WTC11 (cell line): ENCODE data around the gene PTPRC. TPM values are rescaled to one million over a fixed set of nuclear protein-coding genes. Genes with fewer than 3 reads are reported as not detected.

ENCODE experiments used
- ATAC-seq: fragments of 200-7000 bp; cut with Tn5 transposase; 2 replicates; pipeline ENCODE4 v1.10.0; 2021; ENCODE audit warnings: mild to moderate bottlenecking, moderate library complexity
- CTCF ChIA-PET: fragments of 300-600 bp; sonication (Branson Sonifier 250); formaldehyde crosslinking; loops from one replicate; lab custom pipeline; 2021; ENCODE audit warnings: antibody characterized with exemption; lab: Charles Lee
- POLR2A ChIA-PET: fragments of 350-600 bp; sonication (Branson Sonifier 250); formaldehyde crosslinking; loops from one replicate; lab custom pipeline; 2021; ENCODE audit warnings: antibody characterized with exemption; lab: Charles Lee
- DNase-seq: peaks from one replicate; pipeline ENCODE4 v3.0.0; 2021; ENCODE audit warnings: low spot score
- H3K27ac Mint-ChIP-seq: 2 replicates; pipeline ENCODE4 v1.8.0; 2021; ENCODE audit warnings: mixed read lengths
- H3K27me3 Mint-ChIP-seq: 2 replicates; pipeline ENCODE4 v1.8.0; 2021; ENCODE audit warnings: low read depth, mild to moderate bottlenecking, moderate library complexity, mixed read lengths
- H3K36me3 Mint-ChIP-seq: 2 replicates; pipeline ENCODE4 v1.8.0; 2021; ENCODE audit warnings: mixed read lengths
- H3K4me1 Mint-ChIP-seq: 2 replicates; pipeline ENCODE4 v1.8.0; 2022; ENCODE audit warnings: mixed read lengths
- H3K4me3 Mint-ChIP-seq: 2 replicates; pipeline ENCODE4 v1.8.0; 2021; ENCODE audit warnings: mild to moderate bottlenecking, moderate library complexity, mixed read lengths
- H3K9me3 Mint-ChIP-seq: 2 replicates; pipeline ENCODE4 v1.8.0; 2021; ENCODE audit warnings: mixed read lengths
- E2F1 ChIP-seq: sonication (generic); formaldehyde crosslinking; IDR thresholded peaks from 2 replicates; pipeline ENCODE4 v1.8.0; 2022; ENCODE audit warnings: mild to moderate bottlenecking, missing genetic modification reagents
- E2F5 ChIP-seq: sonication (generic); formaldehyde crosslinking; IDR thresholded peaks from 2 replicates; pipeline ENCODE4 v1.8.1; 2022; ENCODE audit warnings: mild to moderate bottlenecking, moderate library complexity, missing genetic modification reagents
- EMX1 ChIP-seq: fragments of 250-450 bp; sonication (Bioruptor Pico); IDR thresholded peaks from 2 replicates; pipeline ENCODE4 v1.8.0; 2021; ENCODE audit warnings: mild to moderate bottlenecking
- ERG ChIP-seq: fragments of 250-450 bp; sonication (Bioruptor Pico); IDR thresholded peaks from 2 replicates; pipeline ENCODE4 v1.8.0; 2021; ENCODE audit warnings: mild to moderate bottlenecking
- IRF2 ChIP-seq: sonication (generic); formaldehyde crosslinking; IDR thresholded peaks from 2 replicates; pipeline ENCODE4 v1.8.0; 2022; ENCODE audit warnings: low read depth, missing genetic modification reagents, borderline replicate concordance
- MAX ChIP-seq: sonication (generic); formaldehyde crosslinking; IDR thresholded peaks from 2 replicates; pipeline ENCODE4 v1.8.0; 2022; ENCODE audit warnings: mild to moderate bottlenecking, missing genetic modification reagents
- NFE2L1 ChIP-seq: sonication (generic); formaldehyde crosslinking; IDR thresholded peaks from 2 replicates; pipeline ENCODE4 v1.8.1; 2023; ENCODE audit warnings: missing genetic modification reagents
- TEAD1 ChIP-seq: sonication (generic); formaldehyde crosslinking; IDR thresholded peaks from 2 replicates; pipeline ENCODE4 v1.8.0; 2022; ENCODE audit warnings: mild to moderate bottlenecking, missing genetic modification reagents
- TEAD4 ChIP-seq: sonication (generic); formaldehyde crosslinking; IDR thresholded peaks from 2 replicates; pipeline ENCODE4 v1.8.0; 2022; ENCODE audit warnings: mild to moderate bottlenecking, missing genetic modification reagents
- ZNF317 ChIP-seq: sonication (generic); formaldehyde crosslinking; IDR thresholded peaks from 2 replicates; pipeline ENCODE4 v1.8.1; 2023; ENCODE audit warnings: low read depth, mild to moderate bottlenecking, moderate library complexity, missing genetic modification reagents, borderline replicate concordance
- ZNF425 ChIP-seq: fragments of 250-450 bp; sonication (Bioruptor Pico); conservative IDR thresholded peaks from 2 replicates; pipeline ENCODE4 v1.9.0; 2021; ENCODE audit warnings: mild to moderate bottlenecking
- total RNA-seq: library from RNA; stranded (reverse); gene quantifications from 3 replicates; pipeline ENCODE4 v1.2.3, GENCODE V29; 2021

PTPRC gene
- total RNA-seq, 1 experiment from 2014 or later = 1.4 TPM

- no peak for TF ChIP-seq TEAD4 (CRISPR knock-in tag)
Measured at GRCh38 chr1:198693321-198693720, 54.5 kb downstream of the PTPRC start (continued).

- H3K9me3 Mint-ChIP-seq = no peaks in the 10 kb centered on the region
- no peak overlapping the region for H3K4me3 Mint-ChIP-seq
- TF ChIP-seq MAX (CRISPR knock-in tag) (no peak), IRF2 (CRISPR knock-in tag) (no peak), NFE2L1 (CRISPR knock-in tag) (no peak), ZNF317 (CRISPR knock-in tag) (no peak), ZNF425 (CRISPR knock-in tag) (no peak), E2F1 (CRISPR knock-in tag) (no peak), ERG (no peak), TEAD1 (CRISPR knock-in tag) (no peak), EMX1 (CRISPR knock-in tag) (no peak)
- ATAC-seq (no peak), DNase-seq (no peak)
- no peaks in the 10 kb centered on the region for H3K36me3 Mint-ChIP-seq
- H3K27ac Mint-ChIP-seq = no peak overlapping the region
- ChIA-PET POLR2A (no interaction called here), CTCF (no interaction called here)
- no peaks in the 10 kb centered on the region for H3K27me3 Mint-ChIP-seq
- peaks cover 40% of the 10 kb centered on the region for H3K4me1 Mint-ChIP-seq
Measured at GRCh38 chr1:198694542-198694941, 55.7 kb downstream of the PTPRC start.

GRCh38 chr1:198696211-198696610 lies 57.4 kb downstream of the PTPRC start:
- CTCF ChIA-PET = no interaction called here
- POLR2A ChIA-PET = no interaction called here

More at GRCh38 chr1:198696211-198696610, 57.4 kb downstream of the PTPRC start:
- no peak for DNase-seq
- Mint-ChIP-seq H3K4me3 (no peak overlapping the region), H3K9me3 (no peaks in the 10 kb centered on the region), H3K27me3 (no peaks in the 10 kb centered on the region), H3K27ac (no peak overlapping the region), H3K36me3 (no peaks in the 10 kb centered on the region), H3K4me1 (peaks cover 41% of the 10 kb centered on the region)
- ATAC-seq = no peak
- TF ChIP-seq ERG (no peak), E2F5 (CRISPR knock-in tag) (no peak)
